IPS-NIHi11 (cell line): ENCODE measurements around the gene KLK3.

ENCODE experiments used
- DNase-seq: peaks from one replicate; pipeline ENCODE4 v3.0.0; 2012; ENCODE audit warnings: mixed read lengths, low spot score

KLK3 gene

DNA sequence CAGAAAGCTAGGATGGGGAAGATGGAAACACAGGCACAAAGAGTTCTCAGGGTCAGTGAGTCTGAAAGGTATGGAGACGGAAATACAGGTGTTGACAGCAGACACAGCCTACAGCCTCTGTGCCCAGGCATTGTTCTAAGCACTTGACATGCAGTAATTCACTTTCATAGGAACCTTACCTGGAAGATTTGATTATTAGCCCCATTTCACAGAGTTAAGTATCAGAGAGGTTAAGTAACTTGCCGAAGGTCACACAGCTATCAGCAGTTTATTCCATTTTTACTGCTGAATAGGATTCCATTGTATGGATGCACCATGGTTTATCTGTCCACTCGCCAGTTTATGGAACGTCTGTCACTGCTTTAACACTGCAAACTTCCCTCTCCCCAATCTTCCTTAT lies 43.3 kb downstream of the KLK3 start:
- DNase-seq, result no peak

DNA sequence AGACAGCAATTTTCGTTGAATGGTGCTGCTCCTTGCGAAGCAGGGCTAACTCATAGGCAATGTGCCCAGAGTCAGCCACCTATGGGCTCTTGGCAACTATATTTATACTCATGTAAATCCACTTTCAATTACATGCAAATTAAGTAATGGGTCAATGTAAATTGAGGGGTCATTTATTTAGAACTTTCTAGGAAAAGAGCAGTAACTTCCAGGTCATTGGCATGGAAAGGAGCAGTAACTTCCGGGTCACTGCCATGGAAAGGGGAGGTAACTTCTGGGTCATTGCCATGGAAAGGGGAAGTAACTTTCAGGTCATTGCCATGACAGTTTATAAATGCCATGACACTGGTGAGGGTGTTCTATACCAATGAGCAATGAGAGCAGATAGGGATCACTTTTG lies 44.9 kb downstream of the KLK3 start:
- no peak for DNase-seq

DNA sequence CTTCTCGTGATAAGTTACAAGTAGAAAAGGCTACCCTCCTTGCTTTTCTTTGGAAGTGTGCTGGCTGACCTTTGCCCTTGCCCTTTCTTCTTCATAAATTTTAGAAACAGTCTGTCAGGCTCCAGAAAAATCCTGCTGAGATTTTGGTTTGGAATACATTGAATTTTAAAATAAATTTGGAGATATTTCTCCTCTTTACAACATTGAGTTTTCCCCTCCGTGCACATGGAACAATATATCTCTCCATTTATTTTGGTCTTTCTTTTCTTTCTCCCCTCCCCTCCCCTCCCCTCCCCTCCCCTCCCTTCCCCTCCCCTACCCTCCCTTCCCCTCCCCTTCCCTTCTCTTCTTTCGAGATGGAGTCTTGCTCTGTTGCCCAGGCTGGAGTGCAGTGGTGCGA lies 47.9 kb downstream of the KLK3 start:
- DNase-seq, result no peak

DNA sequence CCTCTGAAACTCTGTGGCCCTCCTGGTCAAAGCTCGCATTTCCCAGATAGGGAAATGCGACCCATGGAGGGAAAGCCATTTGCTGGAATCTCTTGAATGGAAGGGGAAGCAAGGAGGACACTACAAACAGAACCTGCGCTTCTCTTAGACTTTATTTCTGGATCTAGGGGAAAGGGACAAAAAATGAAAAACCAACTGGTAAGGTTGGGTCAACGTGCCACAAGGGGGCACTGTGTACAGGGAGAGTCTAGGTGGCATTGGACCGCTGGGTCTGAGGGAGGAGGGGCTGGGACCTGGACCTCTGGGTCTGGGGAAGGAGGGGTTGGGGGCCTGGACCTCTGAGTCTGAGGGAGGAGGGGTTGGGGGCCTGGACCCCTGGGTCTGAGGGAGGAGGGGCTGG lies 51.5 kb downstream of the KLK3 start:
- DNase-seq, result peak; percentile 67

DNA sequence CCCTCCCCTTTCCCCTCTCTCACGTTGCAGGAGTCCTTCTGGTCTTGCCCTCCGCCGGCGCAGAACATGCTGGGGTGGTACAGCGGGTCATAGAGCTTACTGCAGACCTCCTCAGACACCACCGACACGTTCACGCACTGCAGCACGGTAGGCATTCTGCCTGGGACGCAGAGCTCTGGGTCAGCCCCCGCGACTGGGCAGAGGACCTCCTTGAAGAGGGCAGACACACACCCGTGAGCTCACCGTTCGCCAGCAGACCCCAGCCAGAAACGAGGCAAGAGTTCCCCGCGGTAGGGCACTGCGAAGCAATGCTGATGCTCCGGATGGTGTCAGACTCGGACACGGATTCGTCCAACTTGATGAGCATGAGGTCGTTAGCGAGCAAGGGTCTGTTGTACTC lies 53.6 kb downstream of the KLK3 start:
- DNase-seq, result no peak

DNA sequence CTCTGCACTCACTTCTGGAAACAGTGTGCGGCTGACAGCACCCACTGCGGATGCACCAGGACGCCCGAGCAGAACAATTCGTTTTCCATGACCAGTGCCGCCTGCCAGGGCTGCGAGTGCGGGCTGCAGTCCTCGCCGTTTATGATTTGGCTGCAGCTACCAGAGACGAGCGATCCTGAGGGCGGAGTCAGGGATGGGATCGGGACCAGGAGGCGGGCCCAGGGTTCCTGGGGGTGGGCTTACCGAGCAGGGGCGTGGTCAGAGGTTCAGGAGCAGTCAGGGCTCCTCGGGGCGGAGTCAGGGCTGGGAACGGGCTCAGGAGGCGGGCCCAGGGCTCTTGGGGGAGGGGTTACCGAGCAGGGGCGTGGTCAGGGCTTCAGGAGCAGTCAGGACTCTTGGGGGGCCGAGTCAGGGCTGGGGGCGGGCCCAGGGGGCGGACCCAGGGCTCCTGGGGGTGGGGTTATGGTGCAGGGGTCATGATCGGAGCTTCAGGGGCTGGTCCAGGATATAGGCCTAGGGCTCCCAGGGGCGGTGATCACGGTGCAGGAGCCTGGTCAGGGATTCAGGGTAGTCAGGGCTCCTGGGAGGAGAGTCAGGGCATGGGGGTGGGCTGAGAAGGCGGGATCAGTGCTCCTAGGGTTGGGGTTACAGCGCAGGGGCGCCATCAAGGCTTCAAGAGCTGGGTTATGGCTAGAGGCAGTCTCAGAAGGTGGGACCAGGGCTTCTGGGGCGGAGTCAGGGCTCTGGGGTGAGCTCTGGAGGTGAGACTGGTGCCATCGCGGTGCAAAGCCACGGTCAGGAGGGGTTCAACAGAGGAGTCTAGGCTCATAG lies 54.7 kb downstream of the KLK3 start:
- peak; percentile 97 for DNase-seq
